Psoas muscle (tissue), 8 donors: ENCODE results near the gene BCDIN3D. TPM values are rescaled to one million over a fixed set of nuclear protein-coding genes. Genes with fewer than 3 reads are reported as not detected.

ENCODE experiments used
- ATAC-seq, 4 donors: fragments of 200-7000 bp; cut with Tn5 transposase; one replicate each; pipeline ENCODE4 v1.9.1; 2020; ENCODE audit warnings: moderate library complexity in 3 of 4, mild to moderate bottlenecking in 2 of 4
- DNase-seq, 2 donors: peaks; one replicate each; pipeline ENCODE4 v3.0.0-alpha.2; 2020
- H3K27ac ChIP-seq: fragments of 200-600 bp; one replicate; pipeline ENCODE4 v1.8.0; 2022
- H3K27me3 ChIP-seq, 3 donors: fragments of 200-600 bp in 1 of 3; one replicate each; pipeline versions ENCODE4 v1.6.1 to v1.8.0; 2013 to 2022; ENCODE audit warnings: low read length in 2 of 3, mild to moderate bottlenecking in 2 of 3, moderate library complexity in 1 of 3; ENCODE audit not compliant: insufficient read depth in 3 of 3
- H3K36me3 ChIP-seq, 2 donors: fragments of 200-600 bp in 1 of 2; one replicate each; pipeline versions ENCODE4 v1.6.1 to v1.8.0; 2013 to 2022; ENCODE audit warnings: low read depth in 1 of 2, mild to moderate bottlenecking in 1 of 2, moderate library complexity in 1 of 2; ENCODE audit not compliant: insufficient read depth in 1 of 2
- H3K4me1 ChIP-seq: fragments of 200-600 bp; one replicate; pipeline ENCODE4 v1.8.0; 2022
- H3K4me3 ChIP-seq: fragments of 200-600 bp; one replicate; pipeline ENCODE4 v1.8.0; 2022; ENCODE audit warnings: mild to moderate bottlenecking
- H3K9me3 ChIP-seq: fragments of 200-600 bp; one replicate; pipeline ENCODE4 v1.8.0; 2022
- CTCF ChIP-seq: fragments of 200-600 bp; IDR thresholded peaks from one replicate; pipeline ENCODE4 v1.8.0; 2022; ENCODE audit warnings: antibody characterized with exemption
- WGBS, 3 donors: extraction: QIAGEN DNeasy Blood & Tissue Kit; methylation state at CpG; one replicate each; pipeline versions ENCODE4 v1.1.6 to v1.1.7; 2013; 5-methylcytosine and 5-hydroxymethylcytosine counted together
- intact Hi-C, 2 donors: fragments of 100-400 bp; cut with DNase I; formaldehyde crosslinking; loops; one replicate each; pipeline versions ENCODE4 v1.11.0 to v1.14.2; 2022
- polyA plus RNA-seq, 3 donors: library from polyadenylated mRNA; stranded (reverse); fragments of 200-250 nt; gene quantifications; one replicate each; pipeline ENCODE4 v1.2.3, GENCODE V29; 2013
- total RNA-seq, 4 donors: library from RNA; stranded (reverse); fragmentation: NEBNext Ultra II Directional in 2 of 4; extraction: Animal tissue kit (Norgen Biotek cat#: 25700) in 2 of 4; gene quantifications; one replicate each; pipeline versions ENCODE4 v1.2.1 to v1.2.4, GENCODE V29; 2021 to 2023
- donor health status: healthy with polysubstance abuse.
- donor health status: DM: no; HTN: no; CAD: no; lungs with moderate emphysema.
- donor health status: Bipolar disorder and iron deficiency.
- donor health status: healthy.
- donor health status: DM: yes; HTN: yes; CAD: no.
- donor health status: DM: no; HTN: no; CAD: no.
- donor health status: DM: no; HTN: no; CAD: no.
- donor health status: DM: yes; HTN: yes; CAD: no.

Gene BCDIN3D
- total and polyA plus RNA-seq, 7 donors, result 1.6 to 9.0 (median 3.1) TPM

GRCh38 chr12:49870501-49871262 is 27.8 kb upstream of the BCDIN3D start:
- no peaks in the 10 kb centered on the region for H3K36me3 ChIP-seq
- ATAC-seq (no peak), DNase-seq (no peak)
- intact Hi-C loops, result loop anchor here in 1 of 2 donors (5.0 kb wide), 1 partner anchor 202 kb away; no protein-coding TSS in a partner anchor
- peaks cover 17% of the 10 kb centered on the region for H3K4me1 ChIP-seq
- TF ChIP-seq CTCF, result no peak
- H3K27me3 ChIP-seq, result no peaks in the 10 kb centered on the region
- no peak overlapping the region for H3K4me3 ChIP-seq
- 94 to 97% (median 96%) methylated on average over 11 of the region's 11 CpGs for WGBS, 3 donors
- H3K9me3 ChIP-seq, result no peaks in the 10 kb centered on the region
- no peak overlapping the region for H3K27ac ChIP-seq

GRCh38 chr12:49869816-49870500 is 27.1 kb upstream of the BCDIN3D start:
- Histone ChIP-seq H3K27me3 (no peaks in the 10 kb centered on the region), H3K36me3 (no peaks in the 10 kb centered on the region), H3K4me1 (peaks cover 17% of the 10 kb centered on the region), H3K4me3 (no peak overlapping the region), H3K9me3 (no peaks in the 10 kb centered on the region), H3K27ac (no peak overlapping the region)
- 87 to 89% (median 88%) methylated on average over 14 of the region's 14 CpGs for WGBS, 3 donors
- DNase-seq (no peak), ATAC-seq (no peak)
- intact Hi-C loops, result loop anchor here in 1 of 2 donors (5.0 kb wide), 4 partner anchors 77 to 202 kb away; partner anchors contain the start of gene ASIC1
- TF ChIP-seq CTCF, result no peak

- no peaks in the 10 kb centered on the region for H3K9me3 ChIP-seq
- no peaks in the 10 kb centered on the region for H3K27me3 ChIP-seq
- ATAC-seq, result peak; percentile 71 to 81 (median 75)
- H3K4me1 ChIP-seq, result peaks cover 17% of the 10 kb centered on the region
- DNase-seq, result peak; percentile 86 to 92
- intact Hi-C loops, result loop anchor here in 1 of 2 donors (5.0 kb wide), 3 partner anchors 78 to 188 kb away; partner anchors contain the start of gene ASIC1
- H3K4me3 ChIP-seq, result no peak overlapping the region
- WGBS, 3 donors, result 22 to 31% (median 29%) methylated on average over 15 to 16 of the region's 16 CpGs
- TF ChIP-seq CTCF, result no peak
- H3K36me3 ChIP-seq, result no peaks in the 10 kb centered on the region
- H3K27ac ChIP-seq, result peak overlapping the region; percentile 9
Measured at GRCh38 chr12:49868952-49869815, 26.3 kb upstream of the BCDIN3D start.

- peak overlapping the region; percentile 9 for H3K27ac ChIP-seq
- WGBS, 3 donors, result 65 to 73% (median 69%) methylated on average over 15 to 16 of the region's 16 CpGs
- no peaks in the 10 kb centered on the region for H3K36me3 ChIP-seq
- TF ChIP-seq CTCF, result no peak
- no peak overlapping the region for H3K4me3 ChIP-seq
- H3K4me1 ChIP-seq, result peaks cover 17% of the 10 kb centered on the region
- H3K9me3 ChIP-seq, result no peaks in the 10 kb centered on the region
- H3K27me3 ChIP-seq, result no peaks in the 10 kb centered on the region
- intact Hi-C loops, result loop anchor here in 1 of 2 donors (5.0 kb wide), 3 partner anchors 79 to 189 kb away; partner anchors contain the start of gene ASIC1
- DNase-seq (no peak), ATAC-seq (no peak)
Measured at GRCh38 chr12:49868449-49868848, 25.5 kb upstream of the BCDIN3D start.
